A549 (cell line): ENCODE measurements around the gene UGT3A1. TPM values are rescaled to one million over a fixed set of nuclear protein-coding genes. Genes with fewer than 3 reads are reported as not detected.

ENCODE experiments used
- ATAC-seq, 2 experiments: fragments of 200-7000 bp in 1 of 2; fragments of >200 bp in 1 of 2; cut with Nextera tagmentation in 1 of 2; cut with Tn5 transposase in 1 of 2; 3 replicates each; pipeline versions ENCODE4 v1.8.0 to v1.9.1; 2018 to 2020; ENCODE audit warnings: mild to moderate bottlenecking in 1 of 2, moderate library complexity in 1 of 2
- CTCF ChIA-PET: fragments of 300-600 bp; sonication (Branson Sonifier 250); formaldehyde crosslinking; extraction: SDS; loops from one replicate; lab custom pipeline; 2021; ENCODE audit warnings: antibody characterized with exemption, inconsistent platforms; lab: Yijun Ruan, JAX
- POLR2A ChIA-PET: fragments of 350-600 bp; formaldehyde crosslinking; extraction: SDS; loops from one replicate; lab custom pipeline; 2021; ENCODE audit warnings: antibody characterized with exemption, inconsistent platforms; lab: Yijun Ruan, JAX
- DNase-seq, 2 experiments: peaks; one replicate each; pipeline versions ENCODE4 v3.0.0 to v3.0.0-alpha.2; 2011 to 2016; ENCODE audit warnings: low read depth in 1 of 2, low spot score in 1 of 2
- FAIRE-seq: peaks from 2 replicates; lab custom pipeline; 2011; peaks lifted over from hg19 to GRCh38; lab: Jason Lieb, UNC
- H3K27ac ChIP-seq, 2 experiments: fragments of >200 bp; sonication (Bioruptor Twin); formaldehyde crosslinking; 3 replicates each; pipeline ENCODE4 v1.5.1; 2016 to 2017
- H3K4me1 ChIP-seq: fragments of >200 bp; sonication (Bioruptor Twin); formaldehyde crosslinking; 3 replicates; pipeline ENCODE4 v1.6.1; 2016
- H3K4me2 ChIP-seq: fragments of >200 bp; sonication (Bioruptor Twin); formaldehyde crosslinking; 3 replicates; pipeline ENCODE4 v1.6.1; 2016
- H3K4me3 ChIP-seq: fragments of >200 bp; sonication (Bioruptor Twin); formaldehyde crosslinking; 3 replicates; pipeline ENCODE4 v1.5.1; 2016
- H3K9me3 ChIP-seq: fragments of >200 bp; sonication (Bioruptor Twin); formaldehyde crosslinking; 3 replicates; pipeline ENCODE4 v1.6.1; 2016
- CBX2 ChIP-seq: fragments of 200-600 bp; sonication (generic); IDR thresholded peaks from 2 replicates; pipeline ENCODE4 v1.6.1; 2016; ENCODE audit warnings: low read depth, mild to moderate bottlenecking, borderline replicate concordance
- CBX8 ChIP-seq: fragments of 200-600 bp; sonication (generic); IDR thresholded peaks from 2 replicates; pipeline ENCODE4 v1.6.1; 2016
- CHD4 ChIP-seq: fragments of 200-600 bp; sonication (generic); IDR thresholded peaks from 2 replicates; pipeline ENCODE4 v1.6.1; 2016; ENCODE audit warnings: antibody characterized with exemption, mild to moderate bottlenecking, borderline replicate concordance
- EHF ChIP-seq: fragments of 250-450 bp; sonication (Bioruptor Pico); IDR thresholded peaks from 2 replicates; pipeline ENCODE4 v1.5.0; 2020; ENCODE audit warnings: mild to moderate bottlenecking
- EP300 ChIP-seq, 2 experiments: fragments of >200 bp; sonication (Bioruptor Twin); formaldehyde crosslinking; IDR thresholded peaks; 2 replicates in 1 of 2; 3 replicates in 1 of 2; pipeline ENCODE4 v1.6.1; 2016 to 2017
- ESRRA ChIP-seq: fragments of 150-350 bp; IDR thresholded peaks from 2 replicates; pipeline ENCODE4 v1.6.1; 2014; ENCODE audit warnings: mild to moderate bottlenecking, low read length, borderline replicate concordance
- FOSL2 ChIP-seq, 2 experiments: fragments of 450-650 bp in 1 of 2; fragments of >200 bp in 1 of 2; sonication (Bioruptor Twin) in 1 of 2; formaldehyde crosslinking; IDR thresholded peaks; 2 replicates each; pipeline versions ENCODE4 v1.5.0 to v1.6.1; 2016 to 2020; ENCODE audit warnings: mild to moderate bottlenecking in 1 of 2, moderate library complexity in 1 of 2
- GATA3 ChIP-seq: IDR thresholded peaks from 2 replicates; pipeline ENCODE4 v1.6.1; 2012; ENCODE audit warnings: borderline replicate concordance
- HDAC2 ChIP-seq: fragments of 200-600 bp; sonication (generic); IDR thresholded peaks from 2 replicates; pipeline ENCODE4 v1.6.1; 2016
- HEYL ChIP-seq: fragments of 250-450 bp; sonication (Bioruptor Pico); IDR thresholded peaks from 2 replicates; pipeline ENCODE4 v1.8.0; 2021; ENCODE audit warnings: mild to moderate bottlenecking, moderate library complexity
- HOXA7 ChIP-seq: fragments of 250-450 bp; sonication (Bioruptor Pico); IDR thresholded peaks from 2 replicates; pipeline ENCODE4 v1.5.0; 2020; ENCODE audit warnings: mild to moderate bottlenecking, moderate library complexity
- HOXB13 ChIP-seq: fragments of 250-450 bp; sonication (Bioruptor Pico); IDR thresholded peaks from 2 replicates; pipeline ENCODE4 v1.5.0; 2020; ENCODE audit warnings: low read depth, mild to moderate bottlenecking, moderate library complexity
- JUN ChIP-seq, 2 experiments: fragments of >200 bp; sonication (Bioruptor Twin); formaldehyde crosslinking; IDR thresholded peaks; 2 replicates in 1 of 2; 3 replicates in 1 of 2; pipeline ENCODE4 v1.6.1; 2016 to 2017
- KDM1A ChIP-seq: fragments of 200-600 bp; sonication (generic); IDR thresholded peaks from 2 replicates; pipeline ENCODE4 v1.6.1; 2016; ENCODE audit warnings: low read depth, mild to moderate bottlenecking
- NFE2L2 ChIP-seq: fragments of 150-350 bp; conservative IDR thresholded peaks from 2 replicates; pipeline ENCODE4 v1.6.1; 2014; ENCODE audit warnings: low read length
- NPAS2 ChIP-seq: fragments of 250-450 bp; sonication (Bioruptor Pico); IDR thresholded peaks from 2 replicates; pipeline ENCODE4 v1.8.0; 2022; ENCODE audit warnings: mild to moderate bottlenecking, moderate library complexity, borderline replicate concordance
- NR3C1 ChIP-seq: fragments of >200 bp; sonication (Bioruptor Twin); formaldehyde crosslinking; IDR thresholded peaks from 3 replicates; pipeline ENCODE4 v1.6.1; 2017
- PHF8 ChIP-seq: fragments of 200-600 bp; sonication (generic); IDR thresholded peaks from 2 replicates; pipeline ENCODE4 v1.6.1; 2016; ENCODE audit warnings: low read depth, mild to moderate bottlenecking, antibody characterized with exemption, moderate library complexity, borderline replicate concordance
- RCOR1 ChIP-seq: fragments of 150-350 bp; IDR thresholded peaks from 2 replicates; pipeline ENCODE4 v1.6.1; 2014; ENCODE audit warnings: antibody characterized with exemption, low read length, low read depth
- RFX5 ChIP-seq: fragments of 450-650 bp; IDR thresholded peaks from 2 replicates; pipeline ENCODE4 v1.7.1; 2014; ENCODE audit warnings: antibody characterized with exemption, mild to moderate bottlenecking, moderate library complexity
- SMC3 ChIP-seq: fragments of >200 bp; sonication (Bioruptor Twin); formaldehyde crosslinking; IDR thresholded peaks from 3 replicates; pipeline ENCODE4 v1.6.1; 2018; ENCODE audit warnings: inconsistent platforms
- SREBF2 ChIP-seq: fragments of 450-650 bp; IDR thresholded peaks from 2 replicates; pipeline ENCODE4 v1.6.1; 2014; ENCODE audit warnings: mild to moderate bottlenecking, moderate library complexity
- TFCP2L1 ChIP-seq: fragments of 250-450 bp; sonication (Bioruptor Pico); IDR thresholded peaks from 2 replicates; pipeline ENCODE4 v1.5.0; 2021; ENCODE audit warnings: mild to moderate bottlenecking
- TP53 ChIP-seq: fragments of 250-450 bp; sonication (Bioruptor Pico); IDR thresholded peaks from 2 replicates; pipeline ENCODE4 v1.5.0; 2021; ENCODE audit warnings: mild to moderate bottlenecking, moderate library complexity
- ZNF302 ChIP-seq: fragments of 250-450 bp; sonication (Bioruptor Pico); IDR thresholded peaks from 2 replicates; pipeline ENCODE4 v1.9.0; 2021; ENCODE audit warnings: inconsistent platforms, mild to moderate bottlenecking, moderate library complexity
- WGBS: methylation state at CpG from one replicate; pipeline ENCODE4 v1.1.6; 2017; ENCODE audit errors: missing lambda C conversion rate; 5-methylcytosine and 5-hydroxymethylcytosine counted together
- polyA plus RNA-seq, 4 experiments: library from polyadenylated mRNA; depleted of rRNA in 3 of 4; stranded (reverse); fragments of >200 nt; fragmentation: RNase III in 1 of 4; extraction: RNeasy Plus Mini Kit Qiagen cat#74134 plus additional on column Dnase treatment in 1 of 4; gene quantifications; 2 replicates in 3 of 4; 3 replicates in 1 of 4; pipeline ENCODE4 v1.2.3, GENCODE V29; 2011 to 2017
- TF ChIP-seq, protein P1 (sequence below): fragments of 250-450 bp; sonication (Bioruptor Pico); IDR thresholded peaks from 2 replicates; pipeline ENCODE4 v1.5.0; 2021; ENCODE audit warnings: mild to moderate bottlenecking, moderate library complexity, borderline replicate concordance
- TF ChIP-seq, protein P2 (sequence below): fragments of 150-350 bp; IDR thresholded peaks from 2 replicates; pipeline ENCODE4 v1.6.1; 2014; ENCODE audit warnings: low read depth, mild to moderate bottlenecking, low read length
- TF ChIP-seq, protein P3 (sequence below): IDR thresholded peaks from 2 replicates; pipeline ENCODE4 v1.6.1; 2012
- TF ChIP-seq, protein P4 (sequence below): fragments of 450-650 bp; IDR thresholded peaks from 2 replicates; pipeline ENCODE4 v1.6.1; 2014; ENCODE audit warnings: antibody characterized with exemption

UGT3A1 gene
- polyA plus RNA-seq, 2 of the 4 experiments (the other 2 are of a cell fraction), result not detected

DNA sequence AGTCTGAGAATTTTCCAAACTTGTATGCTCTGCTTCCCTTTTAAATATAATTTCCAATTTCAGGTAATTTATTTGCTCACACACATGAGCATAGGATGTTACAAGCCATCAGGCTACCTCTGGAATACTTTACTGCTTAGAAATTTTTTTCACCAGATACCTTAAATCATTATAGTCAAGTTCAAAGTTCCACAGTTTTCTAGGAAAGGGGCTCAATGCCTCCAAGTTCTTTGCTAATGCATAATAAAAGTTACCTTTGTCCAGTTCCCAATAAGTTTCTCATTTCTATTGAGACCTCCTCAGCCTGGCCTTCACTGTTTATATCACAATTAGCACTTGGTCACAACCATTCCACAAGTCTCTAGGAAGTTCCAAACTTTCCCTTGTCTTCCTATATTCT lies 16.2 kb upstream of the UGT3A1 start:
- TF ChIP-seq FOSL2 (IDR thresholded peaks at IDR 0.05) (no peak), FOSL2 (CRISPR knock-in tag; IDR thresholded peaks at IDR 0.05) (no peak), NPAS2 (CRISPR knock-in tag) (no peak), JUN (IDR thresholded peaks at IDR 0.05) (no peak), ZNF302 (CRISPR knock-in tag) (no peak), CHD4 (no peak), EHF (CRISPR knock-in tag) (no peak)
- TF ChIP-seq, all 56 proteins: peak for 0
- POLR2A ChIA-PET, result no interaction called here
- ATAC-seq, result no peak

DNA sequence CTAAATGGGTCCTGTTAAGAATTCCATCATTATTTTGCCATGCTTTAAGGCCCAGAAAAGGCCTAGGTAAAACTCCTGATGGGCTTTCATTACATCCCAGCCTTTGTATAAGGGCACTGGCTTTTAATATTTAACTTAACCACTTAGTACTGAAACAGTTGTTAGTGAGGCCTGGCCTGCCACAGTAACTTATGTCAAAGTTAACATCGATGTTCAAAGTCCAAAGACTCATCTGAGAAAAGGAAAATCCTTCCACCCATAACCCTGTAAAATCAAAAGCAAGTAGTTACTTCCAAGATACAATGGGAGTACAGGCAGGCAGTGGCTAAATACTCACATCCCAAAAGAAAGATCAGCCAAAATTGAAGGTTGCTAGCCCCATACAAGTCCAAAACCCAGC lies 15.0 kb upstream of the UGT3A1 start:
- no peak for TF ChIP-seq RCOR1
- TF ChIP-seq, protein P1, sequence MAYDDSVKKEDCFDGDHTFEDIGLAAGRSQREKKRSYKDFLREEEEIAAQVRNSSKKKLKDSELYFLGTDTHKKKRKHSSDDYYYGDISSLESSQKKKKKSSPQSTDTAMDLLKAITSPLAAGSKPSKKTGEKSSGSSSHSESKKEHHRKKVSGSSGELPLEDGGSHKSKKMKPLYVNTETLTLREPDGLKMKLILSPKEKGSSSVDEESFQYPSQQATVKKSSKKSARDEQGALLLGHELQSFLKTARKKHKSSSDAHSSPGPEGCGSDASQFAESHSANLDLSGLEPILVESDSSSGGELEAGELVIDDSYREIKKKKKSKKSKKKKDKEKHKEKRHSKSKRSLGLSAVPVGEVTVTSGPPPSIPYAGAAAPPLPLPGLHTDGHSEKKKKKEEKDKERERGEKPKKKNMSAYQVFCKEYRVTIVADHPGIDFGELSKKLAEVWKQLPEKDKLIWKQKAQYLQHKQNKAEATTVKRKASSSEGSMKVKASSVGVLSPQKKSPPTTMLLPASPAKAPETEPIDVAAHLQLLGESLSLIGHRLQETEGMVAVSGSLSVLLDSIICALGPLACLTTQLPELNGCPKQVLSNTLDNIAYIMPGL (CRISPR knock-in tag), result no peak
- no peak for TF ChIP-seq SREBF2
- TF ChIP-seq, protein P2, sequence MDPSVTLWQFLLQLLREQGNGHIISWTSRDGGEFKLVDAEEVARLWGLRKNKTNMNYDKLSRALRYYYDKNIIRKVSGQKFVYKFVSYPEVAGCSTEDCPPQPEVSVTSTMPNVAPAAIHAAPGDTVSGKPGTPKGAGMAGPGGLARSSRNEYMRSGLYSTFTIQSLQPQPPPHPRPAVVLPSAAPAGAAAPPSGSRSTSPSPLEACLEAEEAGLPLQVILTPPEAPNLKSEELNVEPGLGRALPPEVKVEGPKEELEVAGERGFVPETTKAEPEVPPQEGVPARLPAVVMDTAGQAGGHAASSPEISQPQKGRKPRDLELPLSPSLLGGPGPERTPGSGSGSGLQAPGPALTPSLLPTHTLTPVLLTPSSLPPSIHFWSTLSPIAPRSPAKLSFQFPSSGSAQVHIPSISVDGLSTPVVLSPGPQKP, result no peak
- TF ChIP-seq EP300 (IDR thresholded peaks at IDR 0.05), result no peak
- no peak for TF ChIP-seq HOXA7 (CRISPR knock-in tag)
- no peak for TF ChIP-seq NR3C1
- no peak for TF ChIP-seq FOSL2 (IDR thresholded peaks at IDR 0.05)
- TF ChIP-seq FOSL2 (CRISPR knock-in tag; IDR thresholded peaks at IDR 0.05), result no peak
- TF ChIP-seq SMC3, result no peak
- TF ChIP-seq HEYL (CRISPR knock-in tag), result no peak
- TF ChIP-seq KDM1A, result no peak
- TF ChIP-seq CHD4, result no peak
- no peak for TF ChIP-seq HOXB13 (CRISPR knock-in tag)
- TF ChIP-seq PHF8, result no peak
- TF ChIP-seq, protein P3, sequence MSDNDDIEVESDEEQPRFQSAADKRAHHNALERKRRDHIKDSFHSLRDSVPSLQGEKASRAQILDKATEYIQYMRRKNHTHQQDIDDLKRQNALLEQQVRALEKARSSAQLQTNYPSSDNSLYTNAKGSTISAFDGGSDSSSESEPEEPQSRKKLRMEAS, result no peak
- TF ChIP-seq EHF (CRISPR knock-in tag), result no peak
- TF ChIP-seq CBX2, result no peak
- TF ChIP-seq CBX8, result no peak
- FAIRE-seq (no peak), ATAC-seq (no peak), DNase-seq (no peak)
- CTCF ChIA-PET, result no interaction called here
- POLR2A ChIA-PET, result no interaction called here
- WGBS, result 4% methylated on average over 1 of the region's 1 CpG
- Histone ChIP-seq H3K4me1 (no peaks in the 10 kb centered on the region), H3K27ac (no peak overlapping the region), H3K4me3 (no peak overlapping the region), H3K9me3 (no peaks in the 10 kb centered on the region), H3K4me2 (no peak overlapping the region)

More for the DNA sequence above, 16.2 kb upstream of the UGT3A1 start:
- H3K4me1 ChIP-seq, result no peaks in the 10 kb centered on the region
- H3K27ac ChIP-seq, result no peak overlapping the region
- no peaks in the 10 kb centered on the region for H3K9me3 ChIP-seq
- no peak overlapping the region for H3K4me2 ChIP-seq
- no peak for FAIRE-seq
- no peak for DNase-seq
- H3K4me3 ChIP-seq, result no peak overlapping the region
- CTCF ChIA-PET, result no interaction called here

DNA sequence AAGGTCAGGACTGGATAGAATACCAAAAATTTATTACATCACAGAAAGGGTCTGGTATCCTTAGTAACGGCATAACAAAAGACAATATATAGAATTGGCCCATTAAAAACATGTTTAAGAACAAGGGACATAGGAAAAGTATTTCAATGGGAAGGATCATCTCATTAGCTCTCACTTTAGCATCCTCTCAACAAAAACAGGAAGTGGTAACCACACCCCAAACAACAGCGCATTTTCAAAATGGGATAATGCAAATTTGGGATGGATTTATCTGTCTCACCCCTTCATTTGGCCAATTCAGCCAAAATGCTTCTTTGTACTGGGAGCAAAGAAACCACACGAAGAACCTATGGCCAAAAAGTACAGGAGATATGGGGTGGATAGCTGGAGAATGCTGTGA lies 9.8 kb upstream of the UGT3A1 start:
- Histone ChIP-seq H3K4me1 (no peaks in the 10 kb centered on the region), H3K4me3 (no peak overlapping the region), H3K9me3 (no peaks in the 10 kb centered on the region), H3K27ac (no peak overlapping the region), H3K4me2 (no peak overlapping the region)
- DNase-seq (no peak), ATAC-seq (no peak), FAIRE-seq (no peak)
- no peak for TF ChIP-seq SMC3
- no peak for TF ChIP-seq NFE2L2
- no peak for TF ChIP-seq CHD4
- no peak for TF ChIP-seq TFCP2L1
- no peak for TF ChIP-seq EP300 (IDR thresholded peaks at IDR 0.05)
- TF ChIP-seq ESRRA, result no peak
- no peak for TF ChIP-seq GATA3
- no peak for TF ChIP-seq FOSL2 (IDR thresholded peaks at IDR 0.05)
- no peak for TF ChIP-seq FOSL2 (CRISPR knock-in tag; IDR thresholded peaks at IDR 0.05)
- TF ChIP-seq, protein P4, sequence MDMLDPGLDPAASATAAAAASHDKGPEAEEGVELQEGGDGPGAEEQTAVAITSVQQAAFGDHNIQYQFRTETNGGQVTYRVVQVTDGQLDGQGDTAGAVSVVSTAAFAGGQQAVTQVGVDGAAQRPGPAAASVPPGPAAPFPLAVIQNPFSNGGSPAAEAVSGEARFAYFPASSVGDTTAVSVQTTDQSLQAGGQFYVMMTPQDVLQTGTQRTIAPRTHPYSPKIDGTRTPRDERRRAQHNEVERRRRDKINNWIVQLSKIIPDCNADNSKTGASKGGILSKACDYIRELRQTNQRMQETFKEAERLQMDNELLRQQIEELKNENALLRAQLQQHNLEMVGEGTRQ, result no peak
- no peak for TF ChIP-seq RFX5
- TF ChIP-seq HDAC2, result no peak
- no peak for TF ChIP-seq EHF (CRISPR knock-in tag)
- TF ChIP-seq PHF8, result no peak
- TF ChIP-seq, protein P2, result no peak
- no peak for TF ChIP-seq TP53
- CTCF ChIA-PET, result no interaction called here
- POLR2A ChIA-PET, result no interaction called here
- 1% methylated on average over 3 of the region's 3 CpGs for WGBS
